Dermis microvascular lymphatic vessel endothelial cell (primary cell): ENCODE results near the gene CLIC4. TPM values are rescaled to one million over a fixed set of nuclear protein-coding genes. Genes with fewer than 3 reads are reported as not detected.
"Not testable (repeated sequence)": the region's sequence is repeated elsewhere in the genome, so short reads cannot be mapped to it uniquely, and the experiment has no call there.

Source experiments
- DNase-seq, 2 donors: peaks; one replicate each; pipeline versions ENCODE4 v3.0.0 to v3.0.0-alpha.2; 2010; ENCODE audit warnings: low read depth in 2 of 2
- total RNA-seq: library from RNA; depleted of rRNA; stranded (reverse); fragments of >200 nt; gene quantifications from 2 replicates; pipeline ENCODE4 v1.2.1, GENCODE V29; 2014

CLIC4 gene
- total RNA-seq, 1 donor from 2014 or later, result 173 TPM

- DNase-seq, result no peak
Measured at GRCh38 chr1:24771574-24771973, 26.3 kb downstream of the CLIC4 start.

GRCh38 chr1:24773618-24774017, 28.4 kb downstream of the CLIC4 start:
- no peak for DNase-seq

DNA sequence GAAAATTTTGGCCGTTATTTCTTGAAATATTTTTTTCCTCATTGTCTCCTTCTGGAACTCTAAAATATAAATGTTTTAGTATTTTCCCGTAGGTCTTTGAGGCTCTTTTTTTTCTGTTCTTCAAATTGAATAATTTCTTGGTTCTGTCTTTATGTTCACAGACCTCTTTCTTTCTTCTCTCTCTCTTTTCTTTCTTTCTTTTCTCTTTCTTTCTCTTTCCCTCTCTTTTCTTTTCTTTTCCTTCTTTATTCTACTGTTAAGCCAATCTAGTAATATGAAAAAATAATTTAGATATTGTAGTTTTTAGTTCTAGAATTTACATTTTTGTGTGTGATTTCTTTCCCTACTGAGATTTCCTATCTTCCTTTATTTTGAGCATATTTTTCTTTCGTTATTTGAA, 30.1 kb downstream of the CLIC4 start:
- DNase-seq, result no peak

DNA sequence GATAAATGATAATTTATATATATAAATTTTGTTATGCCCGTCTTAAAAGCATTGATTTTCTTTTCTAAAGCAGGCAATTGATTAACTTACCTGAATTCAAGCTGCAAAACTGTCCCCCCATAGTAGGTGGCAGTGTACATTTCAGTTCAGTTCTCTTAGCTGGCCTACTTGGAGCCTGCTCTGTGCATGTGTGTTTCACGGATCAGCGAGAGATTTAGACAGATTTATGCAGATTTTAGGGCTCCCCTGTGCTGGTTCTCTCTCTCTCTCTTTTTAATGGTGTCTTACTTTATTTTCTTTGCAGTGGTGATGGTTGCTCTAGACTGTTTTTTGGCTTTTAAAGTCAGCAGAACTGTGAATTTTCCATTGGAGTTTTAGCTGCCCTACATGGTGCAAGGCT, 30.7 kb downstream of the CLIC4 start:
- no peak for DNase-seq

GRCh38 chr1:24776821-24777220, 31.6 kb downstream of the CLIC4 start:
- DNase-seq, result no peak

DNA sequence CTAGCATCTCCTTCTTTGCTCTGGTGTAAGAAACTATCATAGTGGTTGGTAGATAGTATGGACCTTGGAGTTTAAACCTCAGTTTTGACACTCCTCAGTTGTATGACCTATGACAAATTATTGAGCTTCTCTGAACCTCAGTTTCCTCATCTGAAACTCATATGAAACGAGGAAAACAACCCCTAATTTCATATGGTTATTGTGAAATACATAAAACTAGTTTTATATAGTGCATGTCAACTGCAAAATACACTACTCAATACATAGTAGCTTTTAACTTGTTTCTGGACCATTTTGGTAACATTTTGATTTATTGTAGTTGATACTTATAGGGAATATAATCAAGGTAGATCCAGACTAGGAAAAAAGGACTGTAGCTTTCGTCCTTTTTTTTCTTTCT, 32.9 kb downstream of the CLIC4 start:
- DNase-seq, result no peak

DNA sequence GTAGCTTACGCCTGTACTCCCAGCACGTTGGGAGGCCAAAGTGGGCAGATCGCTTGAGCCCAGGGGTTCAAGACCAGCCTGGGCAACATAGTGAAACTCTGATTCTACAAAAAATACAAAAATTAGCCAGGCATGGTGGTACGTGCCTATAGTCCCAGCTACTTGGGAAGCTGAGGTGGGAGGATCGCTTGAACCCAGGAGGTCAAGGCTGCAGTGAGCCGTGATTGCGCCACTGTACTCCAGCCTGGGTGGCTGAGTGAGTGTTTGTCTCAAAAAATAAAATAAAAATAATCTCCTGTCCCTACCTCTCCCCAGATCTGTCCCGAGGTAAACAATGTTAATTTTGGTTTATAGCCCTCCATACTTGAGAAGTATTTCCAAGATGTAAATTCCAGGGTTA, 34.0 kb downstream of the CLIC4 start:
- DNase-seq, result not testable (repeated sequence)

DNA sequence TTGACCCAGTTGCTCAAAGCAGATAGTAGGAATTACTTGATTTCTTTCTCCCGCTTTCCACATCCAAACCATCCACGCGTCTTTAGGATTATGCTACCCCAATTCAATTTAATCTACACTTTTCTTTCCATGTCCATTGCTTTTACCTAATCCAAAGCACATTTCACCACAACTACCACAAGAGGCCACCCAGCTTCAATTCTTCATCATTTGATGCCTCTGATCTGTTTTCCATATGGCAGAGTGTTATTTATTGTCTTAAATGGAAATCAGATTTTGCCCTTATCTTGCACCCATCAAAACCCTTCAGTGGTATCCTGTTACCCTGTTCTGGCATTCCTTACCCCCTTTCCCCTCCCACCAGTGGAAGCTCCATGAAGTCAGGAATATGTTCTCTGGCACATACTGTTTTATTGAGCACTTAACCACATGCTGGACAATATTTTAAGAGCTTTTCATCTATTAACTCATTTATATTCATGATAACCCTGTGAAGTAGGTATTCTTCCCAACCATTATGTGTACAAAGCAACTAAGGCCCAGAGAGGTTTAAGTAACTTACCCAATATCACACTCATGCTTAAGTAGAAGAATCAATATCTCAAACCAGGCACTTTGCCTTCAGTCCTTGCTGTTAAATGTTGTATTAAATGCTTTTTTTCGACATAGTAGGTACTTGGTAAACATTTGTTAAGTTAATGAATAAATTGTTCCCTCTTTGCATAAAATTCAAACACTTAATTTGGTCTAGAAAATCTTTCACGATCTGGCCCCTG, 34.6 kb downstream of the CLIC4 start:
- peak in 1 of 2 donors; percentile 28 for DNase-seq

DNA sequence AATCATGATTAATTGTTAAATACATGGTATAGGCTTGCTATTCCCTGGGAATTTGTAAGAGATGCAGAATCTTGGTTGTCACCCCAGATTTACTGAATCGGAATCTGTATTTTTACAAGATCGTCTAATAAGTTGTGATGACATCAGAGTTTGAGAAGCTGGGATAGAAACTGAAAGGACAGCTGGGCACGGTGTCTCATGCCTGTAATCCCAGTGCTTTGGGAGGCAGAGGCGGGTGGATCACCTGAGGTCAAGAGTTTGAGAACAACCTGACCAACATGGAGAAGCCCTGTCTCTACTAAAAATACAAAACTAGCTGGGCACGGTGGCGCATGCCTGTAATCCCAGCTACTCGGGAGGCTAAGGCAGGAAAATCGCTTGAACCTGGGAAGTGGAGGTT, 35.4 kb downstream of the CLIC4 start:
- DNase-seq, result not testable (repeated sequence)

- no peak for DNase-seq
Measured at GRCh38 chr1:24782689-24783088, 37.4 kb downstream of the CLIC4 start.

GRCh38 chr1:24783713-24784112, 38.5 kb downstream of the CLIC4 start:
- DNase-seq, result no peak

GRCh38 chr1:24786191-24786590, 40.9 kb downstream of the CLIC4 start:
- DNase-seq, result no peak

DNA sequence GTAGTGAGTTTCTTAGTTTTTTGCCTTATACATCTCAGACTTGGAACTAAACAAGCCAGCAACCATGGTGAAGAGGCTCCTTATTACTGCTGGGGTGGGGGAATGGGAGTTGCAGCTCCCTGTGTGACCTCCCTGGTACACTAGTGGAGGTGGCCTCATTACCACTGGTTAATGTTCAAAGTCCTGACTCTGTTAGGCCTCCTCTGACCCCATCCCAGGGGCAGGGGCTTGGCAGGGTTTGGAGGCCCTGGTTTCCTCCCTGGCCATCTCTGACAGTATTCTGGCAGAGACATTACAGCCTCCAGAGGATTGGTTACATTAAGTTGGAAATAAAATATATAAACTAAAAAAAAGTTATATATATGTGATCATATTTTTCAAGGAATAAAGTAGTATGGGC, 45.2 kb downstream of the CLIC4 start:
- DNase-seq, result no peak

GRCh38 chr1:24793447-24794129, 48.3 kb downstream of the CLIC4 start:
- DNase-seq, result peak; percentile 28 to 55

DNA sequence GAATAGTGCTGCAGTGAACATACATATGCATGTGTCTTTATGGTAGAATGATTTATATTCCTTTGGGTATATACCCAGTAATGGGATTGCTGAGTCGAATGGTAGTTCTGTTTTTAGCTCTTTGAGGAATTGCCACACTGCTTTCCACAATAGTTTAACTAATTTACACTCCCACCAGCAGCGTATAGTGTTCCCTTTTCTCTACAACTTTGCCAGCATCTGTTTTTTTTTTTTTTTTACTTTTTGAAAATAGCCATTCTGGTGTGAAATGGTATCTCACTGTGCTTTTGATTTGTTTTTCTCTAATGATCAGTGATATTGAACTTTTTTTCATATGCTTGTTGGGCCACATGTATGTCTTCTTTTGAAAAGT, 48.9 kb downstream of the CLIC4 start:
- DNase-seq, result not testable (repeated sequence)

DNA sequence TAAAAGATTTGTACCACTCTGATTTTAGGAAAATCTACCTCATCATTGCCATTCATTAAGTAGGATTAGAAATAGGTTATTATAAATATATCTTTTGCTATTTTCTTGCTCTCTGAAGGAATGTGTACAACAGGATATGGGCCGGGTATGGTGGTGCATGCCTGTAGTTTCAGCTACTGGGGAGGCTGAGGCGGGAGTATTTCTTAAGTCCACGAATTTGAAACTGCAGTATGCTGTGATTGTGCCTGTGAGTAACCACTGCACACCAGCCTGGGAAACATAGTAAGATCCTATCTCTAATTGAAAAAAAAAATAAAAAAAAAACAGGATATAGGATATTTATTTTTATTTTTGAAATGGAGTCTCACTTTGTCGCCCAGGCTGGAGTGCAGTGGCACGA, 50.0 kb downstream of the CLIC4 start:
- DNase-seq, result no peak

DNA sequence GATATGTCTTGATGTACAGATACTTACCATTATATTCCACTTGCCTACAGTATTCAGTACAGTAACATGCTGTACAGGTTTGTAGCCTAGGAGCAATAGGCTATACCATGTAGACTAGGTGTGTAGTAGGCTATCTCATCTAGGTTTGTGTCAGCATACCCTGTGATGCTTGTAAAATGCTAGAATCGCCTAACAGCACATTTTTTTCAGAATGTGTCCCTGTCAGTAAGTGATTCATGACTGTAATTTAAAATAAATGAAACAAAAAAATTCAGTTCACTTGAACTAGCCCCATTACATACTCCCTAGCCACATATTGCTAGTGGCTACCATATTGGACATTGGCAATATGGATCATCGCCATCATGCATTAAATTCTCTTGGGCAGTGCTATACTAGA, 51.3 kb downstream of the CLIC4 start:
- no peak for DNase-seq

DNA sequence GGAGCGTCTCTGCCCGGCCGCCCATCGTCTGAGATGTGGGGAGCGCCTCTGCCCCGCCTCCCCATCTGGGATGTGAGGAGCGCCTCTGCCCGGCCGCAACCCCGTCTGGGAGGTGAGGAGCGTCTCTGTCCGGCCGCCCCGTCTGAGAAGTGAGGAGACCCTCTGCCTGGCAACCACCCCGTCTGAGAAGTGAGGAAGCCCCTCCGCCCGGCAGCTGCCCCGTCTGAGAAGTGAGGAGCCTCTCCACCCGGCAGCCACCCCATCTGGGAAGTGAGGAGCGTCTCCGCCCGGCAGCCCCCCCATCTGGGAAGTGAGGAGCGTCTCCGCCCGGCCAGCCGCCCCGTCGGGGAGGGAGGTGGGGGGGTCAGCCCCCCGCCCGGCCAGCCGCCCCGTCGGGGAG, 54.0 kb downstream of the CLIC4 start:
- not testable (repeated sequence) for DNase-seq

- DNase-seq, result no peak
Measured at GRCh38 chr1:24801176-24801575, 55.9 kb downstream of the CLIC4 start.

DNA sequence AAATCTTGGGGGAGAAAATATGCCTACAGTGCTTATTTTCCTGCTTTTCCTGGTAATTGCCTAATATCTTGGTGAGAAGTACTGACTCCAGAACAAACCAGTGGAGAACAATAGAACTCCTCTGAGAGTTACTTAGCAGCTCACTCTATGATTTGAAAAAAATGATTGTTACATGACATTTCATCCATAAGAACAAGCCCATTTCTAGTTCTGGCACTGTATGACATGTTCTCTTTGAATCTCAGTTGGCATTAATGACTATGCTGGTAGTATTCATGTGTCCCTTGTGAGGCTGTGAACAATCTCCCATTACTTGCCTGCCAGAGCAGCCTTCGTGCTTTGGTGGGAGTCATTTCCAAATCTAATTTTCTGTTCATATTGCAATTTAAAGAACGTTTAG, 58.0 kb downstream of the CLIC4 start:
- peak in 1 of 2 donors; percentile 31 for DNase-seq

DNA sequence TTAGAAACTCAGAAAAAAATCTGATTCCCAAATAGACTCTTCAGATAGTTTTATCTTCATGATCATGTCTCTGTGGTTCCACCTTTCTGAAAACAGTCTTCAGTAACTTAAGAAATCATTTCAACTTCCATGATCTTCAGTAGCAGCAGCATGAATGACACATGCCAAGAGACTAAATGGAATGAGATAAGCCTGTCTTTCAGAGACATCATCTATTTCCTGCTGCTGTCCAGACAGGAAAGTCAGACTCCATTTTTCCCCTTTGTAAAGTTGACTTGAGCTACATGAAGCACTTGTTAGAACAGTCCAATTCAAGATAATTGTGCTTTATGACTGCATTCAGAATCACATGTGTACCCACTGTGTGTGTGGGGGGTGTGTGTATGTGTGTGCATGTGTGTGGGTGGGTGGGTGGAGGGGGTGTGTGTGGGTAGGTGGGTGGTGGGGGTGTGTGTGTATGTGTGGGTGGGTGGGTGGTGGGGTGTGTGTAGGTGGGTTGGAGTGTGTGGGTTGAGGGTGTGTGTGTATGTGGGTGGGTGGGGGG, 58.8 kb downstream of the CLIC4 start:
- peak in 1 of 2 donors; percentile 59 for DNase-seq

GRCh38 chr1:24805534-24806301, 60.5 kb downstream of the CLIC4 start:
- DNase-seq, result peak; percentile 43 to 95
